ENCODE results near the gene SLCO1B3.
"Not testable (repeated sequence)": the region's sequence is repeated elsewhere in the genome, so short reads cannot be mapped to it uniquely, and the experiment has no call there.

SLCO1B3 gene

DNA sequence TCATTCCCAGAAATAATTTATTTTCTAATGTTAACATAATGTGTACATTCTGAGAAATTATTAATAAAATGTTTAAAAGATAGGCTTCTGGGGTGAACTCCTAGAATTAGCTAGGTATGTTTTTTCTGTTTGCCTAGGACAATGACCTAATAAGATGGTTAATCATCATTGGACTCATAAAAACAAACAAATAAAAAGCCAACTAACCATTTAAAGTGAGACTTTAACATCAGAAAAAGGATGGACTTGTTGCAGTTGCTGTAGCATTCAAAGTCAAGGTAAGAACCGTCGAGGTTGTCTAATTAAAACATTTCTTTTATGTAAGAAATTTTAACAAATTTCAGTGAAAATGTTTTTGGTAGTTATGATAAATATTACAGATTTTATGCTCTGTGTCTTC is at the start of gene SLCO1B3:
SLCO1B3 (plus strand) TSS at position 219 of the 400 bp plus-strand sequence. CDS start 5,034 bp downstream, outside the sequence.
- Histone ChIP-seq H3K9me3 (ENCODE audit: control insufficient read depth in 2 of 2, low read length in 2 of 2) (no peaks in the 10 kb centered on the region), H3K36me3 (ENCODE audit: control insufficient read depth in 2 of 2, insufficient read depth in 2 of 2, low read length in 2 of 2) (no peaks in the 10 kb centered on the region), H3K27ac (ENCODE audit: low read length) (no peak within 1 kb of the TSS), H3K9ac (ENCODE audit: low read length in 2 of 2) (no peak within 1 kb of the TSS), H3K4me1 (ENCODE audit: control insufficient read depth, insufficient read depth, low read length) (no peaks in the 10 kb centered on the region), H3K4me3 (ENCODE audit: low read length in 2 of 2) (no peak within 1 kb of the TSS), H3K27me3 (ENCODE audit: control insufficient read depth in 1 of 2, insufficient read depth in 2 of 2, low read length in 2 of 2) (no peaks in the 10 kb centered on the region)

DNA sequence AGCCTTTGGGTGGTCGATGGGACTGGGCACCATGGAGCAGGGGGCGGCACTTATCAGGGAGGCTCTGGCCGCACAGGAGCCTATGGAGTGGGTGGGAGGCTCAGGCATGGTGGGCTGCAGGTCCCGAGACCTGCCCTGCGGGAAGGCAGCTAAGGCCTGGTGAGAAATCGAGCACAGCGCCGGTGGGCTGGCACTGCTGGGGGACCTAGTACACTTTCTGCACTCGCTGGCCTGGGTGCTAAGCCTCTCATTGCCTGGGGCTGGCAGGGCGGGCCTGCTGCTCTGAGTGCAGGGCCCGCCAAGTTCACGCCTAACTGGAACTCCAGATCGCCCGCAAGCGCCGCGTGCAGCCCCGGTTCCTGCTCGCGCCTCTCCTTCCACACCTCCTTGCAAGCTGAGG is 33.1 kb upstream of the SLCO1B3 start:
- peaks cover 0 to 5% of the 10 kb centered on the region in 2 donors for H3K9me3 ChIP-seq (ENCODE audit: control insufficient read depth in 2 of 2, low read length in 2 of 2)
- H3K4me1 ChIP-seq (ENCODE audit: control insufficient read depth, insufficient read depth, low read length), result no peaks in the 10 kb centered on the region
- no peak overlapping the region for H3K4me3 ChIP-seq (ENCODE audit: low read length in 2 of 2)
- H3K27ac ChIP-seq (ENCODE audit: low read length), result no peak overlapping the region
- H3K9ac ChIP-seq (ENCODE audit: low read length in 2 of 2), result no peak overlapping the region
- H3K36me3 ChIP-seq (ENCODE audit: control insufficient read depth in 2 of 2, insufficient read depth in 2 of 2, low read length in 2 of 2), result no peaks in the 10 kb centered on the region
- no peaks in the 10 kb centered on the region for H3K27me3 ChIP-seq (ENCODE audit: control insufficient read depth in 1 of 2, insufficient read depth in 2 of 2, low read length in 2 of 2)

GRCh38 chr12:20778969-20779368 is 31.5 kb upstream of the SLCO1B3 start:
- Histone ChIP-seq H3K4me3 (ENCODE audit: low read length in 2 of 2) (no peak overlapping the region), H3K9ac (ENCODE audit: low read length in 2 of 2) (no peak overlapping the region), H3K27me3 (ENCODE audit: control insufficient read depth in 1 of 2, insufficient read depth in 2 of 2, low read length in 2 of 2) (no peaks in the 10 kb centered on the region), H3K27ac (ENCODE audit: low read length) (no peak overlapping the region), H3K4me1 (ENCODE audit: control insufficient read depth, insufficient read depth, low read length) (no peaks in the 10 kb centered on the region), H3K36me3 (ENCODE audit: control insufficient read depth in 2 of 2, insufficient read depth in 2 of 2, low read length in 2 of 2) (no peaks in the 10 kb centered on the region), H3K9me3 (ENCODE audit: control insufficient read depth in 2 of 2, low read length in 2 of 2) (peaks cover 0 to 5% of the 10 kb centered on the region in 2 donors)

GRCh38 chr12:20779971-20780370 is 30.5 kb upstream of the SLCO1B3 start:
- H3K9me3 ChIP-seq (ENCODE audit: control insufficient read depth in 2 of 2, low read length in 2 of 2); H3K9ac ChIP-seq (ENCODE audit: low read length in 2 of 2); H3K4me3 ChIP-seq (ENCODE audit: low read length in 2 of 2); H3K27me3 ChIP-seq (ENCODE audit: control insufficient read depth in 1 of 2, insufficient read depth in 2 of 2, low read length in 2 of 2); H3K36me3 ChIP-seq (ENCODE audit: control insufficient read depth in 2 of 2, insufficient read depth in 2 of 2, low read length in 2 of 2); H3K4me1 ChIP-seq (ENCODE audit: control insufficient read depth, insufficient read depth, low read length); H3K27ac ChIP-seq (ENCODE audit: low read length): not testable (repeated sequence)

- H3K9me3 ChIP-seq (ENCODE audit: control insufficient read depth in 2 of 2, low read length in 2 of 2); H3K4me1 ChIP-seq (ENCODE audit: control insufficient read depth, insufficient read depth, low read length); H3K27ac ChIP-seq (ENCODE audit: low read length); H3K36me3 ChIP-seq (ENCODE audit: control insufficient read depth in 2 of 2, insufficient read depth in 2 of 2, low read length in 2 of 2); H3K9ac ChIP-seq (ENCODE audit: low read length in 2 of 2); H3K27me3 ChIP-seq (ENCODE audit: control insufficient read depth in 1 of 2, insufficient read depth in 2 of 2, low read length in 2 of 2); H3K4me3 ChIP-seq (ENCODE audit: low read length in 2 of 2): not testable (repeated sequence)
Observed at GRCh38 chr12:20783796-20784357, 26.6 kb upstream of the SLCO1B3 start.

DNA sequence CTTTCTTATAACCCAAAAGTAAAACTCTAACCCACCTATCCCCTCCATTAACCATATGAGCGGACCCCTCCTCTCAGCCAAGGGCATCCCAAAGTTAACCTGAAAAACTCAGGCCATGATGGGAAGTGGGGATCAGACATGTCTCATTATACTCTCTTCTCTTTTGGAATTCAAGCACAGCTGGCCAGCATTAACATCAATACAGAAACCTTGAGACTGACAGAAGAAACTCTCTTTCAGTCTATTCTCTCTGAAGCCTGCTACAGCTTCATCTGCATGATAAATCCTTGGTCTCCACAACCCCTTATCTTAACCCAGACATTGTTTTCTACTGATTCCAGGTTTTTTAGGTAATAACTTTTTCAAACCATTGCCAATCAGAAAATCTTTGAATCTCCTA is 17.5 kb upstream of the SLCO1B3 start:
- no peaks in the 10 kb centered on the region for H3K36me3 ChIP-seq (ENCODE audit: control insufficient read depth in 2 of 2, insufficient read depth in 2 of 2, low read length in 2 of 2)
- H3K9me3 ChIP-seq (ENCODE audit: control insufficient read depth in 2 of 2, low read length in 2 of 2), result no peaks in the 10 kb centered on the region
- H3K27ac ChIP-seq (ENCODE audit: low read length), result no peak overlapping the region
- no peaks in the 10 kb centered on the region for H3K4me1 ChIP-seq (ENCODE audit: control insufficient read depth, insufficient read depth, low read length)
- H3K27me3 ChIP-seq (ENCODE audit: control insufficient read depth in 1 of 2, insufficient read depth in 2 of 2, low read length in 2 of 2), result no peaks in the 10 kb centered on the region
- no peak overlapping the region for H3K4me3 ChIP-seq (ENCODE audit: low read length in 2 of 2)
- no peak overlapping the region for H3K9ac ChIP-seq (ENCODE audit: low read length in 2 of 2)

DNA sequence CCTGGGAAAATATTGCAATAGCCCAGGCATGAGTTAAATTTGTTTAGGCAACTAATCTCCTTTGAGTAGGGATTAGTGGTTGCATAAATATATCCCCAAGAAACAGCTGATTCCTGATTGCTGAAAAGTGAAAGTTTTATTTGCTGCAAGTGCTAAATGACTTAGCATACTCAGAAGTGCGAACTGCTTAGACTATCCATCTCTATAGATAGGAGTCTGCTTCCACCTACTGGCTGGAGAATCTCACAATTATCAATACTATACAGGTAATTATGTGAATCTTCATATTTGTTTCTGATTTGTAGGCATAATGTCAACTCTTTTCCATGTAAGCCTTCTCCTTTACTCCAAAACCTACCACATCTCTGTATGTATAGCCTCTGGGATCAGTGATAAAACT is 12.0 kb upstream of the SLCO1B3 start:
- no peak overlapping the region for H3K9ac ChIP-seq (ENCODE audit: low read length in 2 of 2)
- no peaks in the 10 kb centered on the region for H3K4me1 ChIP-seq (ENCODE audit: control insufficient read depth, insufficient read depth, low read length)
- no peaks in the 10 kb centered on the region for H3K36me3 ChIP-seq (ENCODE audit: control insufficient read depth in 2 of 2, insufficient read depth in 2 of 2, low read length in 2 of 2)
- H3K27me3 ChIP-seq (ENCODE audit: control insufficient read depth in 1 of 2, insufficient read depth in 2 of 2, low read length in 2 of 2), result no peaks in the 10 kb centered on the region
- no peak overlapping the region for H3K27ac ChIP-seq (ENCODE audit: low read length)
- no peak overlapping the region for H3K4me3 ChIP-seq (ENCODE audit: low read length in 2 of 2)
- no peaks in the 10 kb centered on the region for H3K9me3 ChIP-seq (ENCODE audit: control insufficient read depth in 2 of 2, low read length in 2 of 2)

- Histone ChIP-seq H3K4me3 (ENCODE audit: low read length in 2 of 2) (no peak overlapping the region), H3K9me3 (ENCODE audit: control insufficient read depth in 2 of 2, low read length in 2 of 2) (no peaks in the 10 kb centered on the region), H3K36me3 (ENCODE audit: control insufficient read depth in 2 of 2, insufficient read depth in 2 of 2, low read length in 2 of 2) (no peaks in the 10 kb centered on the region), H3K27me3 (ENCODE audit: control insufficient read depth in 1 of 2, insufficient read depth in 2 of 2, low read length in 2 of 2) (no peaks in the 10 kb centered on the region), H3K4me1 (ENCODE audit: control insufficient read depth, insufficient read depth, low read length) (no peaks in the 10 kb centered on the region), H3K9ac (ENCODE audit: low read length in 2 of 2) (no peak overlapping the region), H3K27ac (ENCODE audit: low read length) (no peak overlapping the region)
Observed at GRCh38 chr12:20800160-20800559, 10.3 kb upstream of the SLCO1B3 start.

DNA sequence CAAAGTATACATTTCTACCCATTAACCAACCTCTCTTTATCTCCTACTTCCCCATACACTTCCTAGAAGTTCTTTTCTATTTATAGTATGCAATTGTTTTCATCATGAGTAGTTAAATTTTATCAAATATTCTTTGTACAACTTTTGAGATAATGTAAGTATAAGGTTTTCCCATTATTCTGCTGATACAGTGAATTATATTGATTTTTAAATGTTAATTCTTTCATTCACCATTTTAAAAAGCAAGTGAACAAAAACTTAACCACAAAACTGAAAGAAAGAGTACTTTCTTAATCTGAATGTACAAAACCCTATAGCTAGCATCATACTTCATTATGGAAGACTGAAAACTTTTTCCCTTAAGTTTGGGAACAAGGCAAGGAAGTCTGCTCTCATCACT is 9.5 kb upstream of the SLCO1B3 start:
- Histone ChIP-seq H3K27ac (ENCODE audit: low read length) (no peak overlapping the region), H3K36me3 (ENCODE audit: control insufficient read depth in 2 of 2, insufficient read depth in 2 of 2, low read length in 2 of 2) (no peaks in the 10 kb centered on the region), H3K4me3 (ENCODE audit: low read length in 2 of 2) (no peak overlapping the region), H3K4me1 (ENCODE audit: control insufficient read depth, insufficient read depth, low read length) (no peaks in the 10 kb centered on the region), H3K9ac (ENCODE audit: low read length in 2 of 2) (no peak overlapping the region), H3K27me3 (ENCODE audit: control insufficient read depth in 1 of 2, insufficient read depth in 2 of 2, low read length in 2 of 2) (no peaks in the 10 kb centered on the region), H3K9me3 (ENCODE audit: control insufficient read depth in 2 of 2, low read length in 2 of 2) (no peaks in the 10 kb centered on the region)

- Histone ChIP-seq H3K27ac (ENCODE audit: low read length) (no peak overlapping the region), H3K9ac (ENCODE audit: low read length in 2 of 2) (no peak overlapping the region), H3K36me3 (ENCODE audit: control insufficient read depth in 2 of 2, insufficient read depth in 2 of 2, low read length in 2 of 2) (no peaks in the 10 kb centered on the region), H3K4me1 (ENCODE audit: control insufficient read depth, insufficient read depth, low read length) (no peaks in the 10 kb centered on the region), H3K4me3 (ENCODE audit: low read length in 2 of 2) (no peak overlapping the region), H3K27me3 (ENCODE audit: control insufficient read depth in 1 of 2, insufficient read depth in 2 of 2, low read length in 2 of 2) (no peaks in the 10 kb centered on the region), H3K9me3 (ENCODE audit: control insufficient read depth in 2 of 2, low read length in 2 of 2) (no peaks in the 10 kb centered on the region)
Observed at GRCh38 chr12:20805921-20806320, 4.6 kb upstream of the SLCO1B3 start.

DNA sequence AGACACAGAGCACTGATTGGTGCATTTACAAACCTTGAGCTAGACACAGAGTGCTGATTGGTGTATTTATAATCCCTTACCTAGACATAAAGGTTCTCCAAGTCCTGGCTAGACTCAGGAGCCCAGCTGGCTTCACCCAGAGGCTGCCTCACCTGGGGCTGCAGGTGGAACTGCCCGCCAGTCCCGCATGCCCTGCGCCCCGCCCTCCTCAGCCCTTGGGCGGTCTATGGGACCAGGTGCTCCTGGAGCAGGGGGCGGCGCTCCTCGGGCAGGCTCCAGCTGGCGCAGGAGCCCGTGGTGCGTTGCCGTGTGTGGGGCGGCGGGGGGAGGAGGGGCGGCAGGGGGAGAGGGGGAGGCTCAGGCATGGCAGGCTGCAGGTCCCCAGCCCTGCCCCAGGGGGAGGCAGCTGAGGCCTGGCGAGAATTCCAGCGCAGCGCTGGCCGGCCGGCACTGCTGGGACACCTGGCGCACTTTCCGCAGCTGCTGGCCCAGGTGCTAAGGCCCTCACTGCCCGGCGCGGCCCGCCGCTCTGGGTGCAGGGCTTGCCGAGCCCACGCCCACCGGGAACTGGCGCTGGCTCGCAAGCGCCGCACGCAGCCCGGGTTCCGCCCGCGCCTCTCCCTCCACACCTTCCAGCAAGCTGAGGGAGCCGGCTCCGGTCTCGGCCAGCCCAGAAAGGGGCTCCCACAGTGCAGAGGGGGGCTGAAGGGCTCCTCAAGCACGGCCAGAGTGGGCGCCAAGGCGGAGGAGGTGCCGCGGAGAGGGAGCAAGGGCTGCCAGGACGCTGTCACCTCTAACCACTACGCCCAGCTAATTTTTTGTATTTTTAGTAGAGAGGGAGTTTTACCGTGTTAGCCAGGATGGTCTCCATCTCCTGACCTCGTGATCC is 3.1 kb upstream of the SLCO1B3 start:
- Histone ChIP-seq H3K9ac (ENCODE audit: low read length in 2 of 2) (no peak overlapping the region), H3K4me1 (ENCODE audit: control insufficient read depth, insufficient read depth, low read length) (no peaks in the 10 kb centered on the region), H3K27ac (ENCODE audit: low read length) (no peak overlapping the region), H3K9me3 (ENCODE audit: control insufficient read depth in 2 of 2, low read length in 2 of 2) (no peaks in the 10 kb centered on the region), H3K4me3 (ENCODE audit: low read length in 2 of 2) (no peak overlapping the region), H3K36me3 (ENCODE audit: control insufficient read depth in 2 of 2, insufficient read depth in 2 of 2, low read length in 2 of 2) (no peaks in the 10 kb centered on the region), H3K27me3 (ENCODE audit: control insufficient read depth in 1 of 2, insufficient read depth in 2 of 2, low read length in 2 of 2) (no peaks in the 10 kb centered on the region)
